NCI-H460 (cell line): Measurements from ENCODE around the gene CXCL14. TPM values are rescaled to one million over a fixed set of nuclear protein-coding genes. Genes with fewer than 3 reads are reported as not detected.
A peak's percentile ranks its signal among the peaks of the same experiment; 100 is the strongest.

ENCODE experiments used
- DNase-seq: peaks from one replicate; pipeline ENCODE4 v3.0.0-alpha.2; 2016; ENCODE audit warnings: low read depth; ENCODE audit errors: extremely low read depth
- polyA plus RNA-seq: library from polyadenylated mRNA; depleted of rRNA; stranded (reverse); fragments of >200 nt; gene quantifications from 2 replicates; pipeline ENCODE4 v1.2.3, GENCODE V29; 2014; cell fraction: nucleus; rRNA removed
- total RNA-seq: library from RNA; depleted of rRNA; stranded (reverse); fragments of >200 nt; shearing (Covaris generic); gene quantifications from 2 replicates; pipeline ENCODE4 v1.2.3, GENCODE V29; 2014; rRNA removed

Gene CXCL14, protein sequence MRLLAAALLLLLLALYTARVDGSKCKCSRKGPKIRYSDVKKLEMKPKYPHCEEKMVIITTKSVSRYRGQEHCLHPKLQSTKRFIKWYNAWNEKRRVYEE
- 0.12 and 0.26 TPM in 2 replicates for total RNA-seq
- polyA plus RNA-seq: not detected in 2 replicates

DNA sequence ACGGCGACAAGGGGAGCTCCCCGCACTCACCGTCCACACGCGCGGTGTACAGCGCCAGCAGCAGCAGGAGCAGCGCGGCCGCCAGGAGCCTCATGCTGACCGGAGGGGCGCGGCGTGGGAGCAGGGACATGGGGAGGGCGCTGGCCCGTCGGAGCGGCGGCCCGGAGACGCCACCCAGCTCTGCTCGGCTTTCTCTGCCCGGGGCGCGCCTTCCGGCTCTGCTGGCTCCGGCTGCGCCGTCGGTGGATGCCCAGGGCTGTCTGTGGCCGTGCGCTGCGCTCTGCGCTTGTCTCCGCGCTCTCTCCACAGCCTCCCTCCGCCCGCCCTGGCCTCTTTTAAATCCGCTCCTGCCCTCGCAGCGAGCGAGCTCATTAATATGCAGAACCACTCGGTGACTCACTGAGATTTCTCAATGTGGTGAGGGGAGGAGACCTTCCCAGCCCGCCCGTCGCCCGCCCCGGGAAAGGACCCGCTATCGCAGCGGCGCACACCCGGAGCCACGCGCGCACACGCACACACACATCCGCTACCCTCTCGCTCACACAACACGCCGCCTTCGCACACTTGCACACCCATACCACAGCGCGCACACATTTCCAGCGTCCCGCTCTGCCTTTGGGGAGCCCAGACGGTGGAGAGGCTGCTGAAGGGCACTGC, at the start of gene CXCL14:
TSS of gene CXCL14 (minus strand) at position 307 of the 657 bp plus-strand sequence. CDS start at position 94, 213 bp downstream.
- peak; percentile 41 for DNase-seq

DNA sequence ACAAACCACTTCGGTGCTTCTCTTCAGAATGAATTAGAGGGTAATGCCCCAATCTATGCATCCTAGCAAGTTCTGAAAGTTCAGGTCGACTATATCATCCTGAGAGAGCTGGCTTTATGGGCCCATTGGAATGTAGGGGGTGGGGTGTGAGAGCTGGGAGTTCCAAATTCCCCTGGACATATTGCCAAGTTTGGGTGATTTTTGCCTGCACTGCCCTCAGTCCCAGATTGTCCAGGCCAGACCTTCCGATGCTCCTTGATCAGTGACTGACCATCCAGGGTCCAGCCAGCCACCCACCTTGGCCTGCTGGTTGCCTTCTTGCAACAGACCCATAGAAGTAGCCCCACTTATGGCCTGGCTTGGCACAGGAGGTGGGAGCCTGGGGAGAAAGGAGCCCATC, 47.8 kb upstream of the CXCL14 start:
- no peak for DNase-seq

DNA sequence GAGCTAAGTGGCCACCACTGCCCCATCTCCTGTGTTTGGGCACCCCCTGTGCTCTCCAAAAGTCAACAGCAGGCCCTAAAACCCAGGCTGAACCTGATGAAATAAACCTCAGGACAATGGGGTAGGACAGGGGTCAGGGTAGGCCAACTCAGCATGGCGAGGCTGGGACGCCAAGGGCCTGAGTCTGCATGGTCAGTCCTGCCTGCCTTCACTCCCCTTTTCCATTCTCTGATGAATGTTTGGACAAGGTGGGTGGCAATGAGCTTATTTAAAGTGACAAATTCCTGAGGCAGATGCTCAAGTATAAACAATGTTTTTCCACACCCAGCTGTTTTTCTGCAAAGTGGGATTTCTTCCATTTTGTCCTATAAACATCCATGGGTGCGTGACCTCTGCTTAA, 47.2 kb upstream of the CXCL14 start:
- no peak for DNase-seq

DNA sequence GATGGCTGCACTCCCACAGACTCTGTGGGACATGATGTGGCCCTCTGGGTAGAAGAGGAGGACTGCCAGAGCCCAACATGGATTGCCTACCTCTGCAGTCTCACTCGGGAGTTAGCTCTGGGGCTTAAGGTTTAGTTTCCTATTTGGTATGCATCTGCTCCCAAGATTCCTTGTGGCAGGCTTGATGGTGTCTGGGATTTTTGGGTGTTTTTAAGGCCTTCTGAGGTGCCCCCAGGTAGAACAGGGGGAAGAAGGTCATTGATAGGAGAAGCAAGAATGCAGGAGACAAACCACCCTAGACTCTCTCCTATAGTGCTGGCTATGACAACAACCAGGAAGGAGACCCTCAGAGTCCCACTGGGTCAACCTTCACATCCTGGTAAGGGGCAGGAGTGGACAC, 46.7 kb upstream of the CXCL14 start:
- DNase-seq: no peak

DNA sequence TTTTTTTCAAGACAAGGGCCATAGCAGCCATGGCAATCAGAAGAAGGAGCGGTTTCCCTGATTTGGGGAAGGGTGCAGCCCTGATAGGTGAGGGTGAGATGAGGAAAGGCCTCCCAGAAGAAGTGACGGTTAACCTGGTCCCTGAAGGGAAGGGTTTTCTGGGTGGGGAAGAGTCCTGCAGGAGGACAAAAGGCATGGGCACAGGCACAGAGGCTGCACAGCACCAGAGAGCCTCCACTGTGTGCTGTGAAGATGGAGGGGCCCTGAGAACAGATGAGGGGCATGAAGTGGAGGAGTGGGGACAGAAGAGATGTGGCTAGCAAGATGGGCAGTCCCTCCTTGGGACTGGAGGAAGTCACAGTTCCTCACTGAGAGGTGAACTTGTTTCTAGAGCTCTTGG, 46.3 kb upstream of the CXCL14 start:
- DNase-seq: no peak

DNA sequence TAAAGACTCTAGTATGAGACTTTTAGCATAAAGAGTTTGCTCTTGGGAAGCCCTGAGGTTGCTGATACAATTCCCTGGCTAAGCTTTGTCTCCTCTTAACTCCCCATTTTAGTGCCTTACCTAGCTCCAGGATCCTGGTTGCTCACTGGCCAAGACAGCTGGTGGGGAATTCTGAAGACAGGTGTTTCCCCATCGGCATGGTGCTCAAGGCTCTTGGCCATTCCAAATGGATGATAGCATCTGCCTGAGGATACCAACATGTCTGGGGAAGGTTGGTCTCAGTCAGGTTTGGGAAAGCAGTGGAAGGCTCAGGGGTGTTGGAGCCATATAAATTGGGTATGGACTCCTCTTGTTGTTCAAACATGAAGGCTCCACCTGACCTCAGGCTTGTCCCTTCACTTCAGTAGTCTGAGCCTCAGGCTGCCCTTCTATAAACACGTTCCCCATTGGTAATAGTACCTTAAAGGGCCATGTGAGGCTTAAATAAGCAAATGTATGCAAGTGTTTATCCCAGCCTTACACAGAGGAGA, 44.5 kb upstream of the CXCL14 start:
- DNase-seq: no peak

DNA sequence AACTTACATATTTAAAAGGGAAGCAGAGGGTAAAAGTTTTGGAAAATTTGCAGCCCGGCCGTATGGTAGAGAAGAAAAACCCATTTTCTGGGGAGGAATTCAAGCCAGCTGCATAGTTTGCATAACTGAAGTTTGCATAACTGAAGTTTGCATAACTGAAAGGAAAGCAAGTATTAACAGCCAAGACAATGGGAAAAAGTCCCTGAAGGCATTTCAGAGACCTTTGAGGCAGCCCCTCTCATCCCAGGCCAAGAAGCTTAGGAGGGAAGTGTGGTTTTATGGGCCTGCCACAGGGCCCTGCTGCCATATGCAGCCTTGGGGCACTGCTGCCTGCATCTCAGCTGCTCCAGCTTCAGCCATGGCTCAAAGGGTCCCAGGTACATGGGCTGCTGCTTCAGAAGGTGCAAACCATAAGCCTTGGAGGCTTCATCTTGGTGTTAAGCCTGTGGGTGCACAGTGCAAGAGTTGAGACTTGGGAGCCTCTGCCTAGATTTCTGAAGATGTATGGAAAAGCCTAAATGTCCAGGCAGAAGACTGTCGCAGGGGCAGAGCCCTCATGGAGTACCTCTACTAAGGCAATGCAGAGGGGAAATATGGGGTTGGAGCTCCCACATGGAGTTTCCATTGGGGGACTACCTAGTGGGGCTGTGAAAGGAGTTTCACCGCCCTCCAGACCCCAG, 36.9 kb upstream of the CXCL14 start:
- no peak for DNase-seq

DNA sequence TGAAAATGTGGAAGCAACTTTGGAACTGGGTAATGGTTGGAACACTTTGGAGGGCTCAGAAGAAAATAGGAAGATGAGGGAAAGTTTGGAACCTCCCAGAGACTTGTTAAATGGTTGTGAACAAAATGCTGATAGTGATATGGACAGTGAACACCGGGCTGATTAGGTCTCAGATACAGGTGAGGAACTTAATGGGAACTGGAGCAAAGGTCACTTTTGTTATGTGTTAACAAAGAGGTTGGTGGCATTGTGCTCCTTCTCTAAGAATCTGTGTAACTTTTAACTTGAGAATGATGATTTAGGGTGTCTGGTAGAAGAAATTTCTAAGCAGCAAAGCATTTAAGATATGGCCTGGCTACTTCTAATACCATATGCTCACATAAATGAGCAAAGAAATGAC, 36.4 kb upstream of the CXCL14 start:
- DNase-seq: no peak

DNA sequence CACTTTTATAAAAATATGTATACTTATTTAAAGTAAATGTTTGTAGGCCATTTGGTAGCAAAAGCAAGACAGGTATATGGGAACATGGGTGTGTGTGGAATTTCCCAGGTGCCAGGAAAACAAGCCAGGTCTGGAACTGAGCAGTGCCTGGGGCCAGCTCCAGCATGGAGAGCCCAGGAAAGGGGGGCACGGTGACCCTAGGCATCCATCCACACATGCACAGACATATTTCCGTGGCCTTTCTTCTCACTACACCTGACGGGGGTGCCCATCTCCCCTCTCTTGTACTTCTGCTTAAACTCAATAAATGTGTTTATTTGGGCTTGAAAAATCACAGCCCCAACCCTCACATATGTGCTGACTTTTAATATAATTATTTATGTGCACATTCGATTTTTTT, 31.2 kb upstream of the CXCL14 start:
- no peak for DNase-seq

DNA sequence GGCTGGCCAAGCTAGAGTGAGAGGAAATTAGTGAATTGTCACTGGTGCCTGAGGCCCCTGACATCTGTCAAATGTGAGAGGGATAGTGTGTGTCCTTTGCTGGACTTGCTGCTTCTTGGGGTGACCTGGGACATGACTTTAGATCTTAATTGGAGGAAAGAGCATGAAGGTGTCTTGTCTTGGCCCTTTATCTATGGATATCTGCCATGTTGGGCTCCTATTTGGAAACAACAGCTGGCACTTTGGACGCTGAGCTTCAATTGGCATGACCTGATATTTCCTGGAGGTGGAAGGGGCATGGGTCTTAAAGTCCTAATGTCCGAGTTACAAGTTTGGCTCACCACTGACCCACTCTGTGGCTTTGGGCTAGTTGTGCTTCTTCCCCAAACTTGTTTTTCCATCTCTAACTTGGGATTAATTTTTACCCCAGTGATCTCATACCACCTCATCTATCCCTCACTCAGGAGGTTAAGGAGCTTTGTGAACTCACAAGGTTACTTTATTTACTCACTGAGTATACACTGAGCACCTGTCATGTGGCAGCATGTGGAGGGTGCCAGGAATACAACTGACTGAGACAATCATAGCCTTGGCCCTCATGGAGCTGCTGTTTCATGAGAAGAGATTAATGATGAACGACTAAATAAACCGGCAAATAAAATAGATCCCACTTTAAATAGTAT, 30.1 kb upstream of the CXCL14 start:
- no peak for DNase-seq

DNA sequence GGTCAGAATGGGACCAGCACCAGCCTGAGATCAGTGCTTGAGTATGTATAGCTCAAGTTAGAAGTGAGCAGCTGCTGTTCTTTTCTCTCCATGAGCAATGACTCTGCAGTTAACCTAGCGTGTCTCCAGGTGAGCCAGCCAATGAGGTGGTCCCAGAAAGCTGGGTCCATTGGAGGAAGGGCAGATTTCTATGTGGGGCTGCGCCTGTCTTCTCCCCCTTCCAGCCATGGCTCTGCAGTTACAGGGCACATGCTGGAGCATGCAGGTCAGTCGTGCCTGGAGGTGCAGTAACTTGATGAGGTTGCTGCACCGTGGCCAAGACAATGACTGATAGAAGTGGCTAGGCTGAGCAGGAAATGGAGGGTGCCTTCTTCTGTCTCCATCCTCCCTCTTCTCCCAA, 29.6 kb upstream of the CXCL14 start:
- DNase-seq: no peak

DNA sequence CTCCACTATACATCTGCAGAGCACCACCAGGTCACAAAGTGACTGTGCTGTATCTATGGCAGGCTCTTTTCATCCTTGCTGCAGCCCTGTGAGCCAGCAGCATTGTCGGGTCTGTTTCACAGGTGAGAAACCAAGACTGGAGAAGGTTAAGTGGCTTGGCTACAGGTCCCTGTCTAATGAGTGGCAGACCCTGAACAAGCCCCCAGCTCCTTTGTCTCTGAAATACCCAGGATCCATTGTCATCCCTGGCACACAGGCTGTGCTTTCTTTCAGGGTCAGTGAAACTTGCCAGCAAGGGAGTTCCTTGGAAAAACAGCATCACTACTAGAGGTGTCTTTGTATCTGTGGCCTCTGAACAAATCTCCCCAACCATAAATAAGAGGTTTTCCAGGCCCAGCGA, 27.6 kb upstream of the CXCL14 start:
- no peak for DNase-seq

DNA sequence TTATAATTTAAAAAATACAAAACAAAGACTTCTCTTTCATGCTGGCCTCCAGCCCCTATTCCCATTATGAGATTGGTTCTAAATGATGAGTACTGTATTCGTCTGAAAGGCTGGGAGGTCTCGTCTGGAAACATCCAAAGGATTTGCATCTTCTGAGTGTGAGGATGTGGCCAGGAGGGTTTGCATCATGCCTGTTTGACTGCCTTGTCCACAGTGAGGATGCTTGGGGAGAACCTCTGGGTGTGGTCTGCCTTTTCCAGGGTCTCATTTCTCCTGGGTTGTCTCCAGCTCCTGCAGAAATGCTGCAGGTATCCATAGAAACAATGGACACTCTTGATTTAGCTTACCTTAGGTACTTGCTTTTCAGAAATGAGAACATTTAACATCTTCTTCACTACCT, 26.4 kb upstream of the CXCL14 start:
- DNase-seq: no peak

DNA sequence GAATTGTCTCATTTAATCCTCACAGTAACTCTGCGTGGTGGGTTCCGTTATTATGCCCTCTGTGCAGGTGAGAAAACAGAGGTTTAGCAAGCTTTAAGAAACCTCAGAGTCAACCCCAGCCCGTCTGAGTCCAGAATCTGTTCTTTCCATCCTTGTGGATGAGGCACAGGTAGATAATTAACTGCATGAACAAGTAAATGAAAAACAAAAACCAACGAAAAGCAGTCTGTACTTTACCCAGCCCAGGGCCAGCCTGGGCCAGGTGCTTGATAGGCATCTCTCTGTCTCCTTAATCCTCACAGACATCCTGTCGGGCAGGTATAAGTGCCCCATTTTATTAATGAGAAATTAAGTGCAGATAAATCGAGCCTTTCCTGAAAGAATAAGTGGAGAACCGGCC, 25.3 kb upstream of the CXCL14 start:
- no peak for DNase-seq

DNA sequence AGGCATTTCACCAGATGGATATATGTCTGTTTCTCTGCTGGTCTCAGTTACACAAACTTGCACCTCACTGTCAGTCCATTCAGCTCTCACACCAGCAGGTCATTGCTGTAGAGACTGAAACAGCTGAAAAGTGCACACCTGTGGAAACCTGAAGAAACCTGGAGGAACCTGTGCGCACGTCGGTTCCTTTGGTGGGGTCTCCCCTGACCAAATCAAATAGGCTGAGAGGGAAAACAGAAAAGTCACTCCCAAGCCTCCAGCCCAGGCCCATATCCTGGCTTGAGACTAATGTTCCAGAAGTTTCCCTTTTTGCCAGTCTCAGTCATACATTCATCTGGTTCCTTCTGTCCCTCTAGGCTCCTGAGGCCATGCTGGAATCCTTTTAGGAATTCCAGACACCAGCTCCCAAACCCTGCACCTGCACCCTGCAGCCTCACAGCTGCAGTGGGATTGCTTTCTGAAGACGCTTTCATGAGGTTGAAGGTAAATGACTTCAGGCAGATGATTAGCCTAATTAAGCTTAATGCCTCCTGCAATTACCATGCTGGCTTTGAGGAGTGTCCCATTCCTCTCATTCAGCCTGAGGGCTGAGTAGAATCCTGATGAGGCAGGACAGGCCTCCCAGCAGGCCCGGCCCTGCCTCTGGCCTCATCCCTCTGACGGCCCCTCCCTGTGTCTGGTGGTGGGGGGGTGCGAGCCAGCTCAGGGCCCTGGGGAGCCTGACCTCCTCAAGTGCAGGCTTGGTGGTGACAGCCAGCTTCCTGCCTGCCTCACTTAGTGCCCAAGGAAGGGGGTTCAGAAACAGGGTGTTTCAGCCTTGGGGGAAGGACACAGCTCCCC, 24.3 kb upstream of the CXCL14 start:
- no peak for DNase-seq

DNA sequence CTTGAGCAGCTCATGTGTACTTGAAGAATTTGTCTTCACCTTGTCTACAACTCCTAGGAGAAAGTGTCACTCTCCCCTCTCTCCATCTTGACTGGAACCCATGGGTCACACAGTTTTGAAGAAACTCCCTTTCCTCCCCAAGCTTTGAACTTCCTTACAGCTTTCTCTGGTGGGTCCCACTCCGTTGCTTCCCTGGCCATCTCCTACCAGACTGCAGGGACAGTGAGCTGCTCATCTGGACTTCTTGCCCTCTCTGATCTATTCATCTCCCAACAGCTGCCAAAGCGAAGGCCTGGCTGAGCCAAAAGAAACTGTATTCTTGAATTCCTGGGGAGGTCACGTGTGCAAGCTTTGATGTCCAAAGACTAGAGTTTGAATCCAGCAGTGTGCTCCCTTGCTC, 22.7 kb upstream of the CXCL14 start:
- DNase-seq: no peak

DNA sequence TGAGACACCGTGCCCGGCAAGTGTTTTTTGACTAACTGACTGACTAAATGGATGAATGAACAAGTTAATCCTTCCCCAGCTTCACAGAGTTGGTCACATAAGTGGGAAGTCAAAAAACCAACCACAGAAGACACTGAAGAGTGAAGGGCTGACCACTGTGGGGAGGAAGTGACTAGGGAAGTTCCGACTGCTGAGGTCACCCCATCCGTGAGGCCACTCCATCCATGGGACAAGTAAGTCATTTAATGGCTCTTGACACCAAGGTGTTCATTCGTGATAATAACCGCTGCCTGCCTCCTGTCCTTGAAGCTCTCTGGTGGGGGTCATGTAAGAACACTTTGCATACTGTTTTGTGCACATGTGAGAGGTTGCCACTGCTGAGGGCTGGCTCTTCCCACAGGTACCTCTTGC, 22.2 kb upstream of the CXCL14 start:
- DNase-seq: no peak

DNA sequence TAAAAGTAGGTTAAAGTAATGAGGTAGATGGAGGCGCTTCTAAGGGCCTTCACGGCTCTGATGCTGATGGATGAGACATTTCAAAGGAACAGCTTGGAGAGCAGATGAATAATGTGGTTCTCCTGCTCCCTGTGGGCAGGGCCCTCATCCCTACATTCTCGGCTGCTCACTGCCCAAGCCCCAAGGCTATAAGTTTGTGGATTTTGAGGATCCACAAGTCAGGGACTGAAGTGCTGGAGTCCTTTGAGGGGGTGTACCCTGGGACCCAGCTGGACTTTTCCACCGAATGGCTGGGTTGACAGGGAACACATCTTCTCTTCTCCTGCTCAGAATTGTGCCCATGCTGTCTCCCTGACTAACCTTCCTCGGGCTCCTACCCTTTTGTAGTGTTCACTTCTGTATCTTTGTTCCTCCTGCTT, 21.4 kb upstream of the CXCL14 start:
- DNase-seq: no peak

DNA sequence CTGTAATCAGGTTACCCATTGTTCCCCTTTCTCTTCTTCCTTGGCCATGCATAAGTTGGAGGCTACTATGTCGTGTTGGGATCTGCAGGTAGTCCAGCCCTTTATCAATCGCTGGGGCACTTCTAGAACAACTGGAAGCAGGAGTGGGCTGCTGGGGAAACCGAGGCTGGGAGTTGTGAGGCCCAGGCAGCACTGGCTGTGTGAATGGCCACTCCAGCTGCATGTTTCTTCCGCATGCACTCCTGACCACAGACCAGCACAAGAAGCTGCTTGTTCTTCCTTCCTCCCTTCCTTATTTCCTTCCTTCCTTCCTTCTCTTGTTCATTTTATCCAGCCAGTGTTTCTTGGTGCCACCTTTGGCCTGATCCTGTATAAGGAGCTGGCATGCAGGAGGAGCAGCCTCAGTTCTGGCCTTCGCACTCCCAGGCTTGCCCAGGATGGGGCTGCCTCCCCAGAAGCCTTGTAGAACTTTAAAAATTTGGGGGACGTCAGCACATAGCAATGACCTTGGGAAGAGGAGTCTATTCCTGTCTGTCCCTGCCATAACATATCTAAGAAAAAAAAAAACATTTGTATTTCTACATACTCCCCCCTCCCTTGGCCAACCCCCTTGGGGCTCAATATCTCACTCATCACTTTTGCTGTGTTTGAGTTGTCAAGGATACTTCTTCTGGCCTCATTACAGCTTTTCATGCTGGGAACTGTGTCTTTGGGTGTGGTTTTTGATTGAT, 20.8 kb upstream of the CXCL14 start:
- no peak for DNase-seq
